IPS-NIHi7 (cell line): ENCODE results near the gene EXTL2.
"Not testable (repeated sequence)": the region's sequence is repeated elsewhere in the genome, so short reads cannot be mapped to it uniquely, and the experiment has no call there.

Experiments
- DNase-seq: peaks from one replicate; pipeline ENCODE4 v3.0.0; 2012; ENCODE audit warnings: mixed read lengths; ENCODE audit errors: extremely low spot score

Gene EXTL2, protein sequence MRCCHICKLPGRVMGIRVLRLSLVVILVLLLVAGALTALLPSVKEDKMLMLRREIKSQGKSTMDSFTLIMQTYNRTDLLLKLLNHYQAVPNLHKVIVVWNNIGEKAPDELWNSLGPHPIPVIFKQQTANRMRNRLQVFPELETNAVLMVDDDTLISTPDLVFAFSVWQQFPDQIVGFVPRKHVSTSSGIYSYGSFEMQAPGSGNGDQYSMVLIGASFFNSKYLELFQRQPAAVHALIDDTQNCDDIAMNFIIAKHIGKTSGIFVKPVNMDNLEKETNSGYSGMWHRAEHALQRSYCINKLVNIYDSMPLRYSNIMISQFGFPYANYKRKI

DNA sequence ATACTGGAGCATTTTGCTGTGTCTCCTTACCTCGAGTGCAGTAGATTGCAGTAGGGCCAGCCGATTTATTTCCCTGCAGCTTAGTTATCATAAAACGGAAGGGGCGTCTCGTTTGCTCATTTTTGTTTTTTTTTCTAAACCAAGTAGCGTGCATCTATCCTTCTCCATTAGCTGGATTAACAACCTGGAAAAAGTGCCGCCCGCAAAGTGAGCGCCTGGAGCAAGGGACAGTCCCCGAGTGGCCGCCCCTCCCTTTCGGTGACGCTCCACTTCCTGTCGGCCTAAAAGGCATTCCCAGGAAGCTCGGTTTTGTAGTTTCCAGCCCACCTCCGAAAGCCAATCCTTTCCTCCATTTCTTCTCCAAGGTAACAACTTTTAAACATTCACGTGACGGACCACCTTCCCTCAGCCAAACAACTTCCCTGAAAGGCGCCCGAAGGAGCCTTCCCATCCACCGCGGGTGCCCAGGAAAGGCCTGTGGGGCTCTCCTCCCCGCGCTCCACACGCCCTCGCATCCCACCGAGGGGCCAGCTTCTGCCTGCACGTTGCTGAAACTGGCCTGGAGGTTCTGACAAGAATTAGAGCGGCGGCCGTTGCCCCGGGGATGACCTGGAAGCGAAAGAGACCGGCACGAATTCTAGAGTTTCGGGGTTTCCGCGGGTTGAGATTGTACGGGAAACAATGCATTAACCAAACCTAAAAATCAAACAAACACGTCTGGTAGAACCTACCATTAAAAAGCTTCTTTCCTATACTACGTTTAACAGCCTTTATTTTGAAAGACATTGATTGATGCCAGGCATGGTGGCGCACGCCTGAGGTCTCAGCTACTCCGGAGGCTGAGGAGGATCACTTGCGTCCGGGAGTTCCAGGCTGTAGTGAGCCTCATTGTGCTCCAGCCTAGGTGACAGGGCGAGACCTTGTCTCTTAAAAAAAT, at the start of gene EXTL2:
TSS of gene EXTL2 (minus strand) at position 240 of the 937 bp plus-strand sequence. CDS start 6,085 bp downstream, outside the sequence.
- peak; percentile 85 for DNase-seq

DNA sequence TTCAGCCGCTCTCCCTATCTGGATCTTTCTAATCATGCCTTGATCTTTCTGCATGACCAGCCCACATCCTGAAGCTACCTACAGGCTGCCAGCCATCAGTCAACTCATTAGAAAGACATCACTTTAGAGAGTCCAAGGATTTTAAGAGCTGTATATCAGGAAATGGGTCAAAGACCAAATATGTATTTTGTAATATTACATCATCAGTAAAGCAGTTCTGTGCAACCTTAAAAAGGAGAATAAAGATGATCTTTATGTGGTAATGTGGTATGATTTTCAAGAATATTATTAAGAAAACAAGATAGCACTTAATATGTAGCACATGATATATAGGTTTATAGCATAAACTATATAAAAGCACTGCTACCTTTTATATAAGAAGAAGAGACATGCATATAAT, 48.9 kb upstream of the EXTL2 start:
- DNase-seq = no peak

DNA sequence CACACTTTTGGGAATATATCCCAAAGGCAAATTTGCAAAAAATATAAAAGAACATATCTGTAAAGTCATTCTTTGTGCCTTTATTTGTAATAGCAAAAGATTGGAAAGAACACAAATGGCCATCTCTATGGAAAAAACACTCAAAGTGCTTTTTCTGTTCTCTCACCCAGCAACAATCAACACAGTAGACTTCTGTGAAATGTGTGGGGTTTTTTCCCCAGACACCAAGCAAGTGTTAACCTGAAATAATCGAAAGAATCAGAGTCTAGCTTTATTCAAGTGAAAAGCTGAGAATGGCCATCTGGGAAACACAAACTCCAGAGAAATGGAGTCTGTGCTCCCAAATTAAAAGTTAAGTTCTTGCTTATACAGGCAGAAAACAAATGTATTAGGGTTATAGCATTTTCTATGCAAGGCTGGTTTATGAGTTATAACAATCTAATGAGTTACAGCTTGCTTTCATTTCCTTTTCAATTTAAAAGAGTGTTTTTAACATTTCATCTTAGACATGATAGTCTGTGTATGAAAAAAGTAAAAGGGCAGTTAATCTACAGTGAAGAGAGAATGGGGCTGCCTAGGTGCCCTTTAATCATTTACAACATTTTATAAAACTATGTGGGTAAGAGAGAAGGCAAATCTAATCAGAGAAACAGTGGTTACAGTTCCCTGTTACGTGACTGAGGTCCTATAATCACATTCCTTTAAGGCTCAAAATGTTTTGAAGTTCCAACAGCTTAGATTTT, 47.8 kb upstream of the EXTL2 start:
- no peak for DNase-seq

DNA sequence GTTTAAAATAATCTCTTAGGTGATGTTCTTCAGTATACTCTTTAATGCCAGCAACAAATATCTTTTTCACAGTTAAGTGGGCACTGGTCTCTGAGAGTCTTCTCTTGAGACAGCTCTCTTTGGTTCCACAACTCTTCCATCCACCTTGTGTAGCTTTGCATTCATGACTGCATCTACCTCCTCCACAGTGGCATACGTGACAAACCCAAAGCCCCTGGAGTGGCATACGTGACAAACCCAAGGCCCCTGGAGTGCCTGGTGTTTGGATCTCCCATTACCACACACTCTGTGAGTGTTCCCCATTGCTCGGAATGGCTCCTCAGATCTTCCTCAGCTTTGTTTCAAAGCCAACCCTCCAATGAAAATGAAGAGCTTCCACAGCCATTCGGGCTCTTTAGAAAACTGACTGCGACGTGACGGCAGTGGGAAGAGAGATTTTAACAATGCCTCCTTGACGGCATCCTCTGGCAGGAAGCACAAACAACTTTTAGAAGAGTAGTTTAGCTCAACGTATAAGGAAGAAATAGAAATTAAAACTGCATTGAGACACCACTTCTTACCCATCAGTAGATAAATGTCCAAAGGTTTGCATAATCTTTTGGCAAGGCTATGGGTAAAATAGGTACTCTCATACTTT, 47.1 kb upstream of the EXTL2 start:
- no peak for DNase-seq

DNA sequence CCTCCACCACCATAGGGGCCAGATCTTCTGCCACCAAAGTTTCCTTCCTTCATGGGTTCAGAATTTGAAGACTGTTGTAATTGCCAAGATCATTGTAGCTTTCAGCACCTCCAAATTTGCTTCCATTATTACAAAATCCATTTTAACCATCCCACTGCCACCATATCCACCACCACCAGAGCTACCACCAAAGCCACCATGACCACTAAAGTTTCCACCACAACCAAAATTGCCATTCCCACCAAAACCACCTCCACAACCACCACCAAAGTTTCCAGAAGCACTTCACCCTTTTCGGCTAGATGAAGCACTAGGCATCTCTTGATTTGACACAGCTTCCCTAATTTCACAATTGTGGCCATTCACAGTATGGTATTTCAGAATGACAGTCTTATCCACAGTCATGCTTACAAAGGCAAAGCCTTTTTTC, 46.5 kb upstream of the EXTL2 start:
- no peak for DNase-seq

DNA sequence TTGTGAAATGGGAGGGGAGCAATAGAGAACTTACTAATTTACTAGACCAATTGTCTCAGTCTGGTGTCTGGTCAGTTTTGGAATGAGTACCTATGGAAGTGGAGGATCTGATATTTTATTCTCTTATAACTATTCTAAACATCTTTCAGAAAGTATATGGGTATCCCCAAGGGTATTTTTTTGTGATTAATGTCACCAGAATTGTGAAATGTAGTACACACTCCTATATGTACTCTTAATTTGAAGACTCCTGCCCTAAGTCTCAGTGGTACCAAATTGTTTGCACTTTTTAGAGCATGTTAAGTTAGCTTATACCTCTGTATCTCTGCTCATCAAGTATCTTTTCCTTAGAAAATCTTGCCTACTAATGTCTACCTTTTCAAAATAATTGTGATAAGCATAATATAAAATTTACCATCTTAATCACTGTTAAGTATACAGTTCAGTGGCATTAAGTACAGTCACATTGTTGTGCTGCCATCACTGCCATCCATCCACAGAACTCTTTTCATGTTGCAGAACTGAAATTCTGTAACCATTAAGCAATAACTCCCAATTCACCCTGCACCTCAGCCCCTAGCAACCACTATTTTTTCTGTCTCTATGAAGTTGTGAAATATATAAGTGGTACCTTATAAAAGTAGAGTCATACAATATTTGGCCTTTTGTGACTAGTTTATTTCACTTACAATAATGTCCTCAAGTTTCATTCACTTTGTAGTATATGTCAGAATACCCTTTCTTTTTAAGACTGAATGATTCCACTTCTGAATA, 41.7 kb upstream of the EXTL2 start:
- DNase-seq = no peak

DNA sequence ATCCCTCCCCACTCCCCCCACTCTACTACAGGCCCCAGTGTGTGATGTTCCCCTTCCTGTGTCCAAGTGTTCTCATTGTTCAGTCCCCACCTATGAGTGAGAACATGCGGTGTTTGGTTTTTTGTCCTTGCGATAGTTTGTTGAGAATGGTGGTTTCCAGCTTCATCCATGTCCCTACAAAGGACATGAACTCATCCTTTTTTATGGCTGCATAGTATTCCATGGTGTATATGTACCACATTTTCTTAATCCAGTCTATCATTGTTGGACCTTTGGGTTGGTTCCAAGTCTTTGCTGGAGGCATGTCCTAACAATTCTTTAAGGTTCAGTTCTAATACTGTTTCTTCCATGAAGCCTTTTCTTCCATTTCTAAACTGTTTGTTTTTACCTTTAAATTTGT, 38.9 kb upstream of the EXTL2 start:
- not testable (repeated sequence) for DNase-seq

DNA sequence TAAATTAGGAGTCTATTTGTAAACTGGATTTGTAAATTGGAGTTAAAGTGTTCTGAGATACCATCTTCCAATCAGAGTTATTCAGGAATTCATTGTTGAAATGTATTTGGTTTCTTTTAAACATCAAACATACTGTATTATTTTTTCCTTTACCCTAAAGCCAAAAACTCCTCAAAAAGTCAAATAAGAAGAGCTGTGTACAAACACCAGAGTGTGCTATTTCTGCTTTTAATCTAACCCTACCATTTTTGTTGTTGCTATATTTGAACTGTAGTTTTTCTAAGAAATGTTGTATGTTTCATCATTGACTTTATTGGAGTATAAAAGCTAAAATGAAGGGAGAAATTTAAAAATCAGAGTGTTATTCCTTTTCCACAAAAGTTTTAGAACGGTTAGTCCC, 37.1 kb upstream of the EXTL2 start:
- no peak for DNase-seq

DNA sequence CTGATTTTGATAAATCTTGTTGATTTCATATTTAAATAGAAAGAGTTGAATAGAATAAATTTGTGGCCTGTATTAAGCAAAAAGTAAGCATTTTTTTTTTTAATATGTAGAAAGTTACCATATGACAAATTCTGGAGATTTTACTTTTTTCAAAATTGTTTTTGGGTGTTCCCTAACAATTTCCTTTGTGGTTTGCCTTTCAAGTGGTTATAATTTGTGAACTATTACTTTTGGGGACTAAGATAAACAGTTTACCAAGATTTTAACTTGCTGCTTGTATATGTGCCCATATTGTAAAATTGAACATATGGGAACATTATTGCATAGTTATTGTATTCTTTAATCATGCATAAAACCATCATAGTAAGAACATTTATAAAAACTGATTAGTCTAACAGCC, 35.9 kb upstream of the EXTL2 start:
- no peak for DNase-seq

DNA sequence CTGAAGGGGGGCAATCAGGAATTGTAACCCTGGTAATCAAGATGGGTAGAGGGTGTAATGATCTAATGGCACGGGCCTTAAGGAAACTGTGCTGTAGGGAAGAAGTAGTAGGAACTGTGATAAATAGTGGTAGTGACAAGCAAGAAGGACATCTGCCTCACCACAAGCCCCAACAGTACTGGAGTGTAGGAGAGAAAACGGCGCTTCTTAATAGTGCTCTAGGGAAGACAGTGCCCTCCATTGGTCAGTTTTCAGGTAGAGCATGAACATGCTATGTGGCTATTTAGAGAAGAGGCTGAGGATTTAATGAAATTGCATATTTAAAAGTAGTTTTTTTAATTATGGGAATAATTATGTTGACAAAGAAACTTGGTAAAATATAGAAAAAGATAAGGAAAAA, 33.5 kb upstream of the EXTL2 start:
- DNase-seq = peak; percentile 28

DNA sequence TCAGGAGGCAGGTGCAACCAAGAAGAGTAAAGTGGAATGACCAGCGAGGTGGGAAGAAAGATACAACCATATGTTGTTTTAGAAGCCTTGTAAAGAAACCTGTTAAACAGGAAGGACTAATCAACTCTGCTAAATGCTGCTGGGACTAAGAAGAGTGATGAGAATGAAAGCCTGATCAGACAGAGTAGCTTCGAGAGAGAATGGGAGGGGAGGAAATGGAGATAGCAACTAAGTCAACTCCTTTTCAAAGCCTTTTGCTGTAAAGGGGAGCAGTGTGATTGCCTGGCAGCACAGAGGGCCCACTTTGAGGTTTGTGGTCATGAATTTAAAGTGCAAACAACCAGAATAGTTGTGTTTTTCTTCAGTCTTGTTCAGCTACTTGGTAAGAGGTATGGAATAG, 32.6 kb upstream of the EXTL2 start:
- DNase-seq = no peak

DNA sequence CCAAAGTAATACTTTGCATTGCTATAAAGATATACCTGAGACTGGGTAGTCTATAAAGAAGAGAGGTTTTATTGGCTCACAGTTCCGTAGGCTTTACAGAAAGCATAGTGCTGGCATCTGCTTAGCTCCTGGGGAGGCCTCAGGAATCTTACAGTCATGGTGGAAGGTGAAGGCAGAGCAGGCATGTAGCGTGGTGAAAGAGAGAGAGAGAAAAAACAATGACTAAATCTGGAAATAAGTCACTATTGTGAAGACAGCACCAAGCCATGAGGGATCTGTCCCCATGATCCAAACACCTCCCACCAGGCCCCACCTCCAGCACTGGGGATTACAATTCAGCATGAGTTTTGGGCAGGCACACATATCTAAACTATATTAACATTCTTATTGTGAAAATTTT, 31.6 kb upstream of the EXTL2 start:
- DNase-seq = no peak

DNA sequence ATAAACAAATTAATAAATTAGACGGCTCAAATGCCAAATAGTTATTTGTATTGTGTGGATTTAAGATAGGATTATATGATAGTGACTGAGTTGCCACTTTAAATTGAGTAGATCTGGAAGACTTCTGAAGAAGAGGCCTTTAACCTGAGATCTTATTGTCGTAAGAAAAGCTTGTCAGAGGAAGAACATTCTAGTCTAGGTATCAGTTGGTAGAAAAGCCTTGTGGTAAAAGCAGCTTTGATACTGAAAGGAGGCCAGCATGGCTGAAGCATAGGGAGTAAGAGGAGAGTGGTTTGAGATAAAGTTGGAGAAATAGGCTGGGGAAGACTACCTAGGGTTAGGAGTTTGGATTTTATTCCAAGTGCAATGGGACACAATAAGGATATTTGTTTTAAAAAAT, 30.3 kb upstream of the EXTL2 start:
- no peak for DNase-seq

DNA sequence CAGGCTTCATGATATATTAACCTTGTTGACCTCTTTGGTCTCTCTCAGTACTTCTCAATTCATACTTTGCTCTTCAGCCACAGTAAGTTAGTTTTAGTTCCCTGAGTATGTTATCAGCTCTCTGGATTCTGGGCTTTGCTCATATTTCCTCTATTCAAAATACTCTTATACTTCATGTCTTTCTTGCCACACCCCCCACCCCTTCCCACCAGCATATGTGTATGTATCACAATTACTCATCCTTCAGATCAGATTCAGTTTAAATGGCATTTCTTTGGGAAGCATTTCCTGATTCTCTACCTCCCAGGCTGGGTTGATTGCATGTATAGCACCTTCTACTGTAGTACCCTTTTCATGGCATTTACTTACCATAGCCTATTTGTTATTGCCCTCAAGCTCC, 29.6 kb upstream of the EXTL2 start:
- DNase-seq = no peak

DNA sequence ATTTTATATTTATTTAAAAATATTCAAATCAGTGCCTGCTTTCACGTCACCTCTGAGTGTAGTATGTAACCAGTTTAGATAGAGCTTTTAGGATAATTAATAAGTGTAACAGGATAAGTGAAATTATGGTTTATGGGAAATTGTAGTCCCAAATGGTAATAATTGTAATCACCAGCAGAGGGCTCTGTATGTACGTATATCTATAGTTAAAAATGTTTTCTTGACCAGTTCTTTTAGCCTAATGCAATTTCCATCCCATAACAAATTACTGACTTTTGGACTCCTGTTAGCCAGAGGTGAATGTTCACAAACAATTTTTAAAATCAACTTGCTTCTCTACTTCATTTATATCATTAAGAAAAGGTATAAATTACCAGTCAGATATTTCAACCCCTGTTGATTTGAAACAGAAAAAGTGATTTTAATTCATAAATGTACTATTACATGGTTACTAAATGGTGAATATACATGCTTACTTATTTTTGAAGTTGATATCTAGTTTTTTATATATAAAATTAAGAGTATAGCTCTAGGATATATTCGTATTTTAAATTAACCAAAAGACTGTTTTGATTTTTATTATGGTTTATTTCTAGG, 26.6 kb upstream of the EXTL2 start:
- peak; percentile 13 for DNase-seq

DNA sequence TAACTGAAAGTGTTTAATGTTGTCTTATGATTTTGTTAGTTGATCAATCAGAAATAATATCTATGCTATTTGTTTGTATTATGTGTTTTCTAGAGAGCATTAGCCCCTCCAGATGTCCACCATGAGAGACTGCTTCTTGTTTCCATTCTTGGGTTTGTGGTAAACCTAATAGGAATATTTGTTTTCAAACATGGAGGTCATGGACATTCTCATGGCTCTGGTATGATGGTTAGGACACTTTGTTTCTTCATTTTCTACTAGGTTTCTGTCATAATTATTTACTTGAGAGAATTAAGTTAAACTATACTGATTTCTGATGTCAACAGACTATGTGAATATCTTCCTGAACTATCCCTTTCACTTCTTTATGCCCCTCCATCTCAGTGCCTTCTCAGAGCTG, 17.4 kb upstream of the EXTL2 start:
- DNase-seq = no peak

DNA sequence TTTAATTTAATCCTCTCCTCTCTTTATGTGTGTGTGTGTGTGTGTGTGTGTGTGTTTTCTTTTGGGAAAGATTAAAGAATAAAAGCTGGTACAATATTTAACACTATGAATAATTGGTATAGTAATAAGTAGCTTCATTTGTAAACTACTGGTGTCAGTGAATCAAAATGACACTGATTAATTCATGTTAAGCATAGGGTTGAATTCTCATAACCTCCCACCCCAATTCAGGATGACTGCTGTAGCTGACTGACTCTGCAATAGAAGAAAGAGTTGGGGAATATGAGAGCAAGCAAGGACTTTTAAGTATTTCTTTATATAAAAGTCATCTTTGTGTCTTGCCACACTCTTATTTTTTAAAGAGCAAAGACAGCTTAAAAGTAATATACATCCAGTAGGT, 14.4 kb upstream of the EXTL2 start:
- DNase-seq = no peak

DNA sequence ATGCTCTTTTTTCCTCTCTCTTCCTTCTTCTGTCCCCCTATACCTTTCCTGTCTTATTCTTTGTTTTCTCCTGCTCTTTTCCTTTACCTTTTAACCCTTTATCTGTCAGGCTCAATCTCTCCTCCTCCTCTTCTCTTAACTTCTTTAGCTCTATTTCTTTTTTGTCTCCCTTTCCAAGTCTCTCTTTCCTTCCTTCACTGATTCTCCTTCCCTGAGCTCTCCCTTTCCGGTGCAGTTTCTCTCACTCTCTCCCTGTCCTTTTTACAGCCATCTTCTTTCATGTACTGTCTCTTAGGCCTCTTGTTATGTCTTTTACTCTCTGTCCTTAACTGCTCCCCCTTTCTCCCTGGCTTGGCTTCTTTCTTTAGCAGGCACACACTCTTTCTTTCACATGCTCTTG, 13.2 kb upstream of the EXTL2 start:
- DNase-seq = no peak

DNA sequence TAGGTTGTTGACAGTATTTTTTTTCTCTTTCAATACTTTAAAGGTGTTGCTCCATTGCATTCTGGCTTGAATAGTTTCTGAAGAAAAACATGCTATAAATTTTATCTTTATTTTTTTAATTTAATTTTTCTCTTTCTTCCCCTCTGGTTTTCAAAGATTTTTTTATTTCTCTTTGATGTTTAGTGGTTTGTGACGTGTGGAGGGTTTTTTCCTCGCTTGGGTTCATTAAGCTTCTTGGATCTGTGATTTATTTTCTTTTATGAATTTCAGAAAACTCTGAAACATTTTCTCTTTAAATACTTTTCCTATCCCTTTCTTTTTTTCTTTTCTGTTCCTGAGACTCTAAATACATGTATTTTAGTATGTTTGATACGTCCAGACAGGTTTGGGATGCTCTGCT, 10.5 kb upstream of the EXTL2 start:
- DNase-seq = no peak

DNA sequence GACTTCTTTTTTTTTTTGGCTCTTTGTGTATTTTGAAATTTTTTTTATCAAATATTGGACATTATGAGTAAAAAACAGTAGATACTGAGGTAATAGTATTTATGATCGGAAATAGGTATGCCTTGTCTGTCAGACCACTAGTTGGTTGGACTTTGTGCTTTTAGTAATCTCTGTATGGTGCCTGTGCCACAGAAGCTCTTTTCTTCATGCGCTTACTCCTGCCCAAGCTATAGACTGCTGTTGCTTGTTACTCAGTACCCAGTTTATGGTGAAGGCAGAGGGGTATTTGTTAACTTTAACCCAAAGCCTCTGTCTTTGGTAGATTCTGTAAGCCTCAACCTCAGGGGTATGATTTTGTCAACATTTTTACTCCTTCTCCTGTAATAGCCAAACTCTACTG, 9.9 kb upstream of the EXTL2 start:
- DNase-seq = no peak

DNA sequence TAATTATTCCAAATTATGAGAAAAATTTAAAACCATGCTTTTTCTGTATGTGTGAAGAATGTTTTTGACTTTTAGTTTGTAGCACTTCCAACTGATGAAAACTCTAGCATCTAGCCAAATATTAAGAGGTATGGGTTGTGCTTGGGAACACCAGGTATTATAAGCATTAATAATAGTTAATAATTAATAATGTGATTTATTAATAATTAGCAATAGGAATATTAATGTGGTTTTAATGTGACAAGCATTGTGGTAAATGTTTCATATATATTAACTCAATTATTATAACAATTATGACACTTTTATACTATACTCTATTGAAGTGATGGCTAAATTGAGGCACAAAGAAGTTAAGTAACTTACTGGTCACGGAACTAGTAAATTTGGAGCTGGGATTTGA, 9.1 kb upstream of the EXTL2 start:
- no peak for DNase-seq
